HG02763 (cell line): Measurements from ENCODE around the gene CCL2.
"Not testable (repeated sequence)": the region's sequence is repeated elsewhere in the genome, so short reads cannot be mapped to it uniquely, and the experiment has no call there.

Source experiments
- ATAC-seq: cut with Tn5 transposase; IDR thresholded peaks from one replicate; pipeline ENCODE4 v1.9.1; 2021; ENCODE audit warnings: mild to moderate bottlenecking, moderate library complexity; ENCODE audit not compliant: unreplicated experiment

Gene CCL2

GRCh38 chr17:34254651-34255380, at the start of gene CCL2:
TSS of gene CCL2 (plus strand) at chr17:34255285. CDS start at chr17:34255350, 65 bp downstream.
- ATAC-seq, result no peak

DNA sequence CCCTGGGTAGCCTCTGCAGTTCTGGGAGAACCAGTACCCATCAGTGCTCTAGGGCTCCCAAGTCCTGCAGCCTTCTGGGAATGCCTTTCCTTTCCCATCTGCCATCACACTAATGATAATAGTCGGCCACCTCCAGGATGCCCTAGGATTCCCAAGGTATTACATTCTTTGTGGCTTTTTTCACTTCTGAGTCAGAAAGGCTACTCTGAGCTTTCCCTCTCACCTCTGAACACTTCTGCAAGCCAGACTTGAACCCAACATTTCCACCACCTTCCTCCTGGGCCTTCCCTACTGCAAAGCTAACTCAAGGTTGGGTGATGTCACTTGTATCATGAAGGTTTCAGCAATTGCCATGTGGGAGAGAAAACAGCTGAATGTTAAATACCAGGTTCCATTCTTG, 49.7 kb upstream of the CCL2 start:
- ATAC-seq, result no peak

- no peak for ATAC-seq
Measured at GRCh38 chr17:34206569-34206968, 48.5 kb upstream of the CCL2 start.

DNA sequence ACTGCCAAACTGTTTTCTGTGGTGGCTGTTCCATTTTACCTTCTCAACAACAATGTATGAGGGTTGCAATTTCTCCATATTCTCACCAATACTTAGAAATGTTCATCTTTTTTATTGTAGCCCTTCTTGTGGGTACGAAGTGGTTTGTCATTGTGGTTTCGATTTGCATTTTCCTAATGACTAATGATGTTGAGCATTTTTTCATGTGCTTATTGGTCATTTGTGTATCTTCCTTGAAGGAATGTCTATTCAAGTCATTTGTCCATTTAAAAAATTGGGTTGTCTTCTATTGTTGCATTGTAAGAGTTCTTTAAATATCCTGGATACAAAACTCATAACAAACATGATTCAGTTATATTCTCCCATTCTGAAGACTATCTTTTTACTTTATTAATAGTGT, 47.5 kb upstream of the CCL2 start:
- ATAC-seq, result no peak

- no peak for ATAC-seq
Measured at GRCh38 chr17:34218748-34219147, 36.3 kb upstream of the CCL2 start.

DNA sequence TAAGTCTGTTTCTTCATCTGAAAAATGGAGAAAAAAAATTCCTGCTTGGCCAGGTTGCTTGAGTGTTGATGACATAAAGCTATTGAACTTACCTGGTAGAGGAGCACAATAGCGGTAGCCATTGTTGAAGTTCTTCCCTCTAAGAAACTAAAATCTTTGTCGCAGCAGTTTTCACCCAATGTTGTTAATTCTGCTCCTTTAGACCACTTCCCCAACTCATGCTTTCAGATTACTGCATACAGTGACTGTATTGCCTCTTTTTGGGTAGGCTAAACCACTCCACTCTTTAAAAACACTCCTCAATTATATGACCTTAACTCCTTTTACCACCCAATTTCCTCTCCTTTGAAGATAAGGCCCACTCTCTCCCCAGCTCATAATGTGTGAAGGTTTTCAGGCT, 35.7 kb upstream of the CCL2 start:
- ATAC-seq, result no peak

- ATAC-seq, result no peak
Measured at GRCh38 chr17:34220045-34220751, 34.9 kb upstream of the CCL2 start.

GRCh38 chr17:34220752-34221395, 34.2 kb upstream of the CCL2 start:
- ATAC-seq, result no peak

GRCh38 chr17:34221411-34221810, 33.7 kb upstream of the CCL2 start:
- no peak for ATAC-seq

- no peak for ATAC-seq
Measured at GRCh38 chr17:34222722-34223497, 32.2 kb upstream of the CCL2 start.

DNA sequence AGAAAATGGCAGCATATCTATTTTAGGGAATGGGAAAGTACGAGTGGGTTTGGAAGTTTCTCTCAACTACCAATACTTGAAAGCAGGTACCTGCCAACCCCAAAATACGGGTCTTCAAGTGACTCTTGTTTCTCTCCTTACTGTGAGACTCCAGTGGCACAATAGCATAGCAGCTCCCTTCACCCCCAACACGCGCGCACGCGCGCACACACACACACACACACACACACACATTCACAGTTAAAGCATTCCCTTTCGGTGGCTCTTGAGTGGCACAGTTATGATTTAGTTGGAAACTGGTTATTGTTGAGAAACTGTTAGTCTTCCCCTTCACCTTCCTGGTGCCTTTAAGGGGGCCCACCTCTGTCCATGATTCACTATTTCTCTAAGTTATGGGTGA, 30.0 kb upstream of the CCL2 start:
- ATAC-seq, result no peak

DNA sequence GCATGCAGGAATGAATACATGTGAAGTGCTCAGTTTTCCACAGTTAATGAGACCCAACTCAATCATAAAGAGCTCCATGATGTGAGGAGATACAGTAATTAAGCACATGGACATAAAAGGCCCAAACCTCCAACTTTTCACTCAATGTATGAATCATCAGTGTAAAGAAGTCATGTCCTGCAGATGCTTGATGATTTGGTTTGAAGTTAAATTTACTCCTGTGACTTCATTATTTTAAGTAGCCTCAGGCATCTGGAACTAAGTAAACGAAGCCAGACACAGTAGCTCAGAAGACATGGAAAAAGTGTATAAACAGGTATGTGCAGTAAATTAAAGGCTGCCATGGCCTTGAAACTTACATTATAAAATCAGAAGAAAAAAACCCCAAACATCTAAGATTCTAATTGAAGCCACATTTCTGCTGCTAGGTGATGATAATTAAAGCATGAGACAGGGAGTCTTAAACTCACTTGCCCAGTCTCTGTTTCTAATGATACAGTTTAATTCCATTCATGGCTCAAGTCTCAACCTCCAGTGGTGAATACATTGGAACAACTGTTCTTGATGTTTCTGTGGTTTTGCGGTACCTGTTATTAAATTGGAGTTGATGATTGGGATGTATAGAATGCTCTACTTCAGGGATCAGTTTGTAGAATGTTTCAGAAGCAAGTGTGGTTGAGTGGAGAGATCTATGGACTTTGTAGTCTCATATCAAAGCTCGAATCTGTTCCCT, 28.9 kb upstream of the CCL2 start:
- ATAC-seq, result no peak

DNA sequence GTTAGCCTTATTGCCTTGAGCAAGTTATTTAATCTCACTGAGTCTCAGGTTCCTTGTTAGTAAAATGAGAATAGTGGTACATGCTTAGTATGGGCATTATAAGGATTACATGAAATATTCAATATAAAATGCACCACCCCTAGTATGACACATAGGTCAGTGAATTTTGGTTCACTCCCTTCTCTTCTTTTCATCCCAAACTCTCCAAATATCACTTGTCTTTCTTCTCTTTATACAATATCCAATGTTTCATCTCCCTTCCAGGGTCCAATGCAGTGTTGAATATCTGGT, 28.4 kb upstream of the CCL2 start:
- no peak for ATAC-seq

- ATAC-seq, result not testable (repeated sequence)
Measured at GRCh38 chr17:34227293-34227692, 27.8 kb upstream of the CCL2 start.

- ATAC-seq, result no peak
Measured at GRCh38 chr17:34227707-34228106, 27.4 kb upstream of the CCL2 start.

- ATAC-seq, result no peak
Measured at GRCh38 chr17:34228781-34229180, 26.3 kb upstream of the CCL2 start.

DNA sequence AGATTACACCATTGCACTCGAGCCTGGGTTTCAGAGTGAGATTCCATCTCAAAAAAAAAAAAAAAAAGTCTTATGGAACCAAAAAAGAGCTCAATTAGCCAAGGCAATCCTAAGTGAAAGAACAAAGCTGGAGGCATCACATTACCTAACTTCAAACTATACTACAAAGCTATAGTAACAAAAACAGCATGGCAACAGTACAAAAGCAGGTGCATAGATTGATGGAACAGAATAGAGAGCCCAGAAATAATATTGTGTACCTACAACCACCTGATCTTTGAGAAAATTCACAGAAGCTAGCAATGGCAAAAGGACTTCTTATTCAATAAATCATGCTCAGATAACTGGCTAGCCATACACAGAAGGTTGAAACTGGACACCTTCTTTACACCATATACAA, 24.7 kb upstream of the CCL2 start:
- no peak for ATAC-seq

DNA sequence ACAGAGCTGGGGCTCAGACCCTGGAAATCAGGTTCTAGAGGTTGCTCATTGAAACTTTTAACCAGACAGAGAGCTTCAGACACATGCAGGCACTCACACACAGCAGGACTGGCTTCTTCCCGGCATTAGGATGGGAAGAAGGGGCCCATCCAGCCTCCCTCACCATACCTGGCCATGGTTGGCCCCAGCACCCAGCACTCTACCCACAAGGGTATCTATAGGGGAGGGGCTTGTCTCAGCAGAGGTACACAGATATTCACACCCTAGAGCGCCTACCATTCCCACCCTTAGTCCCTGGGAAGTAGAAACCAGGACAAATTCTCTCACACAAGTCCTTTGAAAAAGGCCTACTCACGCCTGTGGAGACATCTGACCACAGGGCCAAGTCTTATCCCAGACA, 20.5 kb upstream of the CCL2 start:
- ATAC-seq, result no peak

DNA sequence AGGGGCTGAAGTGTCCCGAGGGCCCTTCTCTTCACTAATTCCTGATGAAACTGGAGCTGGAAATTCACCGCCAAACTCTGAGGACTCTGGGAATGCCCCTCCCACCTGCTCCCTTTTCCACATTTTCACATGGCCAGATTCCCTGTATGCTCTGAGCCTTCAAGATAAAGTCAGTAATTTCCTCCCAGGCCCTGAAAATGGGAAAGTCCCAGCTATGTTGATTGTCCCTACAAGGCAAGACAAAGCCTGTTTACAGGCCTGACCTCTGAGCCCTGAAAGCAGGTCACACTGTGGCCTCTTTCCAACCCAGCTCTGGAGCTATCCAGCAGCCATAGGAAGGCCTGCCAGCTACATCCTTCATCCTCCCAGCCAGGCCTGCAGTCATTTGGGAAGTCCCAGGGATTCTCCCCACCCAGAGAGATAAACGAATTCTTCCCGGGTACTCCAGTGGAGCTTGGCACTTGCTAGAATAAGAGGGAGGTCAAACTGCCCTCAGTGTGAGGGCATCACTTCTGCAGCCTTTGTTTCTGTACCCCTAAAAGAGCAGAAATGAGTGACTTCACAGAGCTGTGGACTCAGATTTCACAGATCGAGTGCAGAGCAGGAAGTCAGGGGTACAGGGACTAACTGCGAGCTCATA, 19.6 kb upstream of the CCL2 start:
- ATAC-seq, result no peak

DNA sequence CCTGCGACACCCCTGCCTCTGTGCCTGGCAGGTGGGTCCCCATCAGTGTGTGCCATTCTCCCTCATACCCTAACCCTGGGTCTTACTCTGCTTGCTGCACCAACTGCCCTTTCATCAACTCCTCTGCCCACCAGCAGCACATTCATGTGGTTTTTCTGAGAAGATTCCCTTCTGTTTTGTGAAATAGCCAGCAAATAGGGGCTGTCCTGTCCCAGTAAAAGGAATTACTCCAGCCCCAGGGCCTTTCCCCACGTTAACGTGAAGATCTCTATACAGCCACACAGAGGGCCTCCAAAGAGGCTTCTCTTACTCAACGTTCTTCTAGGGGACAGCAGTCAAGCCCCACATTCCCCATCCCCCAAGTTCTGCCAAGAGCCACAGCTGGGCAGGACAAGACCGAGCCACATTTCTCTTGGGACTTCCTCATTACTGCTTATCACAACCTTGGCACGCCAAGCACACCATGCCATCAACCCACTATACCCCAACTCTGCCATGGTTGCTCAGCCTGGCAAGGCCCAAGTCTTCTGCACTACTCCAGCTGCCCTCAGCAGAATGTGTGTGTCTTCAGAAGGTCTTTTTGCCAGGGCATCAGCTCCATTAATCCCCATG, 18.7 kb upstream of the CCL2 start:
- ATAC-seq, result no peak
